Tibial nerve (tissue), 3 donors: ENCODE data around the gene CLASP1.
"Not testable (repeated sequence)": the region's sequence is repeated elsewhere in the genome, so short reads cannot be mapped to it uniquely, and the experiment has no call there.

Source experiments
- POLR2A ChIP-seq, 2 donors: fragments of 450-650 bp; IDR thresholded peaks; one replicate each; pipeline ENCODE4 v1.6.1; 2017; ENCODE audit warnings: antibody characterized with exemption in 2 of 2, mild to moderate bottlenecking in 2 of 2, moderate library complexity in 2 of 2
- TF ChIP-seq, protein P1 (sequence below), 5 experiments: fragments of 200-600 bp in 3 of 5; fragments of 450-650 bp in 2 of 5; sonication (generic) in 3 of 5; IDR thresholded peaks; one replicate each; pipeline ENCODE4 v1.5.1; 2016 to 2019; ENCODE audit warnings: antibody characterized with exemption in 5 of 5, mild to moderate bottlenecking in 3 of 5, moderate library complexity in 2 of 5

DNA sequence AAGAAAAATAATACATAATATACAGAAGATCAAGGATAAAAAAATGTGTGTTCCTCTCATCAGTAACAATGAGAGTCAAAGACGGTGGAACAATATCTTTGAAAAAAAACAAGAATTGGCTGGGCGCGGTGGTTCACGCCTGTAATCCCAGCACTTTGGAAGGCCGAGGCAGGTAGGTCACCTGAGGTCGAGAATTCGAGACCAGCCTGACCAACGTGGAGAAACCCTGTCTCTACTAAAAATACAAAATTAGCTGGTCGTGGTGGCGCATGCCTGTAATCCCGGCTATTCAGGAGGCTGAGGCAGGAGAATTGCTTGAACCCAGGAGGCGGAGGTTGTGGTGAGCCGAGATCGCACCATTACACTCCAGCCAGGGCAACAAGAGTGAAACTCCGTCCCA lies 335.6 kb downstream of the CLASP1 start:
- TF ChIP-seq POLR2A (IDR thresholded peaks at IDR 0.05), result not testable (repeated sequence)
- TF ChIP-seq, protein P1, sequence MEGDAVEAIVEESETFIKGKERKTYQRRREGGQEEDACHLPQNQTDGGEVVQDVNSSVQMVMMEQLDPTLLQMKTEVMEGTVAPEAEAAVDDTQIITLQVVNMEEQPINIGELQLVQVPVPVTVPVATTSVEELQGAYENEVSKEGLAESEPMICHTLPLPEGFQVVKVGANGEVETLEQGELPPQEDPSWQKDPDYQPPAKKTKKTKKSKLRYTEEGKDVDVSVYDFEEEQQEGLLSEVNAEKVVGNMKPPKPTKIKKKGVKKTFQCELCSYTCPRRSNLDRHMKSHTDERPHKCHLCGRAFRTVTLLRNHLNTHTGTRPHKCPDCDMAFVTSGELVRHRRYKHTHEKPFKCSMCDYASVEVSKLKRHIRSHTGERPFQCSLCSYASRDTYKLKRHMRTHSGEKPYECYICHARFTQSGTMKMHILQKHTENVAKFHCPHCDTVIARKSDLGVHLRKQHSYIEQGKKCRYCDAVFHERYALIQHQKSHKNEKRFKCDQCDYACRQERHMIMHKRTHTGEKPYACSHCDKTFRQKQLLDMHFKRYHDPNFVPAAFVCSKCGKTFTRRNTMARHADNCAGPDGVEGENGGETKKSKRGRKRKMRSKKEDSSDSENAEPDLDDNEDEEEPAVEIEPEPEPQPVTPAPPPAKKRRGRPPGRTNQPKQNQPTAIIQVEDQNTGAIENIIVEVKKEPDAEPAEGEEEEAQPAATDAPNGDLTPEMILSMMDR (IDR thresholded peaks at IDR 0.05), result not testable (repeated sequence)
